ENCODE data around the gene ITGA4. TPM values are rescaled to one million over a fixed set of nuclear protein-coding genes. Genes with fewer than 3 reads are reported as not detected.

The ITGA4 gene
- total and polyA plus RNA-seq, 9 of the 15 experiments (the other 6 are each of a cell fraction or from before 2014, with no cell fraction given) = 0.06 to 0.81 (median 0.27) TPM

- H3K79me2 ChIP-seq (ENCODE audit: control insufficient read depth, insufficient read depth, low read length) = no peaks in the 10 kb centered on the region
These were observed 14.0 kb downstream of the ITGA4 start for GRCh38 chr2:181471226-181471625.

GRCh38 chr2:181471783-181472182, 14.6 kb downstream of the ITGA4 start:
- Histone ChIP-seq H2AFZ (ENCODE audit: low read depth, low read length) (no peak overlapping the region), H4K20me1 (replicated peaks; ENCODE audit: control insufficient read depth, insufficient read depth, low read length) (no peaks in the 10 kb centered on the region), H3K4me1 (replicated peaks in 1 of 2; ENCODE audit: control insufficient read depth in 2 of 2, insufficient read depth in 2 of 2, low read length in 2 of 2) (no peaks in the 10 kb centered on the region), H3K79me2 (ENCODE audit: control insufficient read depth, insufficient read depth, low read length) (no peaks in the 10 kb centered on the region), H3K9ac (ENCODE audit: insufficient read depth in 1 of 2, low read depth in 2 of 2, low read length in 2 of 2) (no peak overlapping the region), H3K27ac (ENCODE audit: extremely low read depth, low read depth, low read length) (no peak overlapping the region), H3K36me3 (ENCODE audit: control insufficient read depth, insufficient read depth, low read length) (no peaks in the 10 kb centered on the region), H3K9me3 (replicated peaks; ENCODE audit: control insufficient read depth, insufficient read depth, low read depth, low read length) (no peaks in the 10 kb centered on the region), H3K27me3 (ENCODE audit: control insufficient read depth in 2 of 2, insufficient read depth in 2 of 2, low read length in 2 of 2) (no peaks in the 10 kb centered on the region), H3K4me3 (no peak overlapping the region), H3K9me1 (ENCODE audit: control insufficient read depth, insufficient read depth, low read length) (no peaks in the 10 kb centered on the region), H3K4me2 (ENCODE audit: insufficient read depth, low read length) (no peak overlapping the region)
- TF ChIP-seq SMARCA5 (IDR thresholded peaks at IDR 0.05) (no peak), POLR3A (IDR thresholded peaks at IDR 0.05; ENCODE audit: borderline replicate concordance, extremely low read depth, insufficient read depth, insufficient read length) (no peak), PURB (CRISPR knock-in tag; IDR thresholded peaks at IDR 0.05; ENCODE audit: low read depth) (no peak), JUN (IDR thresholded peaks at IDR 0.05; ENCODE audit: borderline replicate concordance, low read depth, low read length) (no peak), JUN (CRISPR knock-in tag; IDR thresholded peaks at IDR 0.05; ENCODE audit: borderline replicate concordance) (no peak)
- FAIRE-seq = no peak
- POLR2A ChIA-PET = no interaction called here
- no peak for DNase-seq (ENCODE audit: extremely low read depth in 1 of 4, low spot score in 3 of 4)
- intact Hi-C loops (cut with micrococcal nuclease) (no loop called here), in situ Hi-C loops (cut with MboI) (no loop called here)
- no TSS peak for BruUV-seq (replicated peaks)
- ATAC-seq = no peak
- CTCF ChIA-PET (ENCODE audit: low intra/inter-chr PET ratio) = no interaction called here

More at GRCh38 chr2:181471226-181471625, 14.0 kb downstream of the ITGA4 start:
- in situ Hi-C loops (cut with MboI) = no loop called here
- no peak overlapping the region for H3K27ac ChIP-seq (ENCODE audit: extremely low read depth, low read depth, low read length)
- no peaks in the 10 kb centered on the region for H3K36me3 ChIP-seq (ENCODE audit: control insufficient read depth, insufficient read depth, low read length)
- no peak overlapping the region for H3K4me2 ChIP-seq (ENCODE audit: insufficient read depth, low read length)
- FAIRE-seq (no peak), ATAC-seq (no peak), DNase-seq (ENCODE audit: extremely low read depth in 1 of 4, low spot score in 3 of 4) (no peak)
- no peak overlapping the region for H2AFZ ChIP-seq (ENCODE audit: low read depth, low read length)
- ChIA-PET CTCF (ENCODE audit: low intra/inter-chr PET ratio) (no interaction called here), POLR2A (interaction anchor here (0.6 kb wide), 1 partner anchor 15 kb away, joined by 3 read pairs; no protein-coding TSS in a partner anchor)
- H3K9ac ChIP-seq (ENCODE audit: insufficient read depth in 1 of 2, low read depth in 2 of 2, low read length in 2 of 2) = no peak overlapping the region
- no TSS peak for BruUV-seq (replicated peaks)
- no peaks in the 10 kb centered on the region for H3K4me1 ChIP-seq (replicated peaks in 1 of 2; ENCODE audit: control insufficient read depth in 2 of 2, insufficient read depth in 2 of 2, low read length in 2 of 2)
- no peaks in the 10 kb centered on the region for H3K27me3 ChIP-seq (ENCODE audit: control insufficient read depth in 2 of 2, insufficient read depth in 2 of 2, low read length in 2 of 2)
- no peaks in the 10 kb centered on the region for H3K9me1 ChIP-seq (ENCODE audit: control insufficient read depth, insufficient read depth, low read length)
- no peak overlapping the region for H3K4me3 ChIP-seq
- no peaks in the 10 kb centered on the region for H3K9me3 ChIP-seq (replicated peaks; ENCODE audit: control insufficient read depth, insufficient read depth, low read depth, low read length)
- no peak for TF ChIP-seq GABPB2 (CRISPR knock-in tag; conservative IDR thresholded peaks at IDR 0.05)
- no peak for TF ChIP-seq ZNF316 (IDR thresholded peaks at IDR 0.05)
- TF ChIP-seq ZNF77 (CRISPR knock-in tag; IDR thresholded peaks at IDR 0.05) = no peak
- 2% methylated on average over 3 of the region's 3 CpGs for WGBS (ENCODE audit: insufficient coverage, low coverage, missing lambda C conversion rate)
- H4K20me1 ChIP-seq (replicated peaks; ENCODE audit: control insufficient read depth, insufficient read depth, low read length) = no peaks in the 10 kb centered on the region
- intact Hi-C loops (cut with micrococcal nuclease) = no loop called here

Measured in K562 (cell line).